A549 (cell line): ENCODE data around the gene C3orf85. TPM values are rescaled to one million over a fixed set of nuclear protein-coding genes. Genes with fewer than 3 reads are reported as not detected.

Experiments
- ATAC-seq, 2 experiments: fragments of 200-7000 bp in 1 of 2; fragments of >200 bp in 1 of 2; cut with Nextera tagmentation in 1 of 2; cut with Tn5 transposase in 1 of 2; 3 replicates each; pipeline versions ENCODE4 v1.8.0 to v1.9.1; 2018 to 2020; ENCODE audit warnings: mild to moderate bottlenecking in 1 of 2, moderate library complexity in 1 of 2
- CTCF ChIA-PET: fragments of 300-600 bp; sonication (Branson Sonifier 250); formaldehyde crosslinking; extraction: SDS; loops from one replicate; lab custom pipeline; 2021; ENCODE audit warnings: antibody characterized with exemption, inconsistent platforms; lab: Yijun Ruan, JAX
- POLR2A ChIA-PET: fragments of 350-600 bp; formaldehyde crosslinking; extraction: SDS; loops from one replicate; lab custom pipeline; 2021; ENCODE audit warnings: antibody characterized with exemption, inconsistent platforms; lab: Yijun Ruan, JAX
- DNase-seq, 2 experiments: peaks; one replicate each; pipeline versions ENCODE4 v3.0.0 to v3.0.0-alpha.2; 2011 to 2016; ENCODE audit warnings: low read depth in 1 of 2, low spot score in 1 of 2
- FAIRE-seq: peaks from 2 replicates; lab custom pipeline; 2011; peaks lifted over from hg19 to GRCh38; lab: Jason Lieb, UNC
- H3K27ac ChIP-seq, 2 experiments: fragments of >200 bp; sonication (Bioruptor Twin); formaldehyde crosslinking; 3 replicates each; pipeline ENCODE4 v1.5.1; 2016 to 2017
- H3K4me1 ChIP-seq: fragments of >200 bp; sonication (Bioruptor Twin); formaldehyde crosslinking; 3 replicates; pipeline ENCODE4 v1.6.1; 2016
- H3K4me2 ChIP-seq: fragments of >200 bp; sonication (Bioruptor Twin); formaldehyde crosslinking; 3 replicates; pipeline ENCODE4 v1.6.1; 2016
- H3K4me3 ChIP-seq: fragments of >200 bp; sonication (Bioruptor Twin); formaldehyde crosslinking; 3 replicates; pipeline ENCODE4 v1.5.1; 2016
- H3K9me3 ChIP-seq: fragments of >200 bp; sonication (Bioruptor Twin); formaldehyde crosslinking; 3 replicates; pipeline ENCODE4 v1.6.1; 2016
- CBX2 ChIP-seq: fragments of 200-600 bp; sonication (generic); IDR thresholded peaks from 2 replicates; pipeline ENCODE4 v1.6.1; 2016; ENCODE audit warnings: low read depth, mild to moderate bottlenecking, borderline replicate concordance
- CBX8 ChIP-seq: fragments of 200-600 bp; sonication (generic); IDR thresholded peaks from 2 replicates; pipeline ENCODE4 v1.6.1; 2016
- EP300 ChIP-seq, 2 experiments: fragments of >200 bp; sonication (Bioruptor Twin); formaldehyde crosslinking; IDR thresholded peaks; 2 replicates in 1 of 2; 3 replicates in 1 of 2; pipeline ENCODE4 v1.6.1; 2016 to 2017
- HDAC2 ChIP-seq: fragments of 200-600 bp; sonication (generic); IDR thresholded peaks from 2 replicates; pipeline ENCODE4 v1.6.1; 2016
- HEYL ChIP-seq: fragments of 250-450 bp; sonication (Bioruptor Pico); IDR thresholded peaks from 2 replicates; pipeline ENCODE4 v1.8.0; 2021; ENCODE audit warnings: mild to moderate bottlenecking, moderate library complexity
- HOXA7 ChIP-seq: fragments of 250-450 bp; sonication (Bioruptor Pico); IDR thresholded peaks from 2 replicates; pipeline ENCODE4 v1.5.0; 2020; ENCODE audit warnings: mild to moderate bottlenecking, moderate library complexity
- NFE2L2 ChIP-seq: fragments of 150-350 bp; conservative IDR thresholded peaks from 2 replicates; pipeline ENCODE4 v1.6.1; 2014; ENCODE audit warnings: low read length
- NR3C1 ChIP-seq: fragments of >200 bp; sonication (Bioruptor Twin); formaldehyde crosslinking; IDR thresholded peaks from 3 replicates; pipeline ENCODE4 v1.6.1; 2017
- PHF8 ChIP-seq: fragments of 200-600 bp; sonication (generic); IDR thresholded peaks from 2 replicates; pipeline ENCODE4 v1.6.1; 2016; ENCODE audit warnings: low read depth, mild to moderate bottlenecking, antibody characterized with exemption, moderate library complexity, borderline replicate concordance
- RARB ChIP-seq: fragments of 250-450 bp; sonication (Bioruptor Pico); IDR thresholded peaks from 2 replicates; pipeline ENCODE4 v1.8.0; 2021; ENCODE audit warnings: mild to moderate bottlenecking, moderate library complexity
- SMC3 ChIP-seq: fragments of >200 bp; sonication (Bioruptor Twin); formaldehyde crosslinking; IDR thresholded peaks from 3 replicates; pipeline ENCODE4 v1.6.1; 2018; ENCODE audit warnings: inconsistent platforms
- TP53 ChIP-seq: fragments of 250-450 bp; sonication (Bioruptor Pico); IDR thresholded peaks from 2 replicates; pipeline ENCODE4 v1.5.0; 2021; ENCODE audit warnings: mild to moderate bottlenecking, moderate library complexity
- ZFP36 ChIP-seq: fragments of 450-650 bp; IDR thresholded peaks from 2 replicates; pipeline ENCODE4 v1.6.1; 2014; ENCODE audit warnings: borderline replicate concordance; ENCODE audit not compliant: partially characterized antibody
- ZNF302 ChIP-seq: fragments of 250-450 bp; sonication (Bioruptor Pico); IDR thresholded peaks from 2 replicates; pipeline ENCODE4 v1.9.0; 2021; ENCODE audit warnings: inconsistent platforms, mild to moderate bottlenecking, moderate library complexity
- WGBS: methylation state at CpG from one replicate; pipeline ENCODE4 v1.1.6; 2017; ENCODE audit errors: missing lambda C conversion rate; 5-methylcytosine and 5-hydroxymethylcytosine counted together
- polyA plus RNA-seq, 4 experiments: library from polyadenylated mRNA; depleted of rRNA in 3 of 4; stranded (reverse); fragments of >200 nt; fragmentation: RNase III in 1 of 4; extraction: RNeasy Plus Mini Kit Qiagen cat#74134 plus additional on column Dnase treatment in 1 of 4; gene quantifications; 2 replicates in 3 of 4; 3 replicates in 1 of 4; pipeline ENCODE4 v1.2.3, GENCODE V29; 2011 to 2017
- TF ChIP-seq, protein P1 (sequence below): fragments of 200-600 bp; sonication (generic); IDR thresholded peaks from 2 replicates; pipeline ENCODE4 v1.6.1; 2016; ENCODE audit warnings: antibody characterized with exemption, mild to moderate bottlenecking, moderate library complexity
- TF ChIP-seq, protein P2 (sequence below): IDR thresholded peaks from 2 replicates; pipeline ENCODE4 v1.6.1; 2012; ENCODE audit warnings: low read depth, borderline replicate concordance
- TF ChIP-seq, protein P3 (sequence below): fragments of 250-450 bp; sonication (Bioruptor Pico); IDR thresholded peaks from 2 replicates; pipeline ENCODE4 v1.5.0; 2021; ENCODE audit warnings: mild to moderate bottlenecking, moderate library complexity, borderline replicate concordance
- TF ChIP-seq, protein P4 (sequence below): fragments of 450-650 bp; IDR thresholded peaks from 2 replicates; pipeline ENCODE4 v1.6.1; 2014; ENCODE audit warnings: antibody characterized with exemption
- TF ChIP-seq, protein P5 (sequence below): fragments of >200 bp; sonication (Bioruptor Twin); formaldehyde crosslinking; IDR thresholded peaks from 3 replicates; pipeline ENCODE4 v1.6.1; 2016

C3orf85 gene
- polyA plus RNA-seq, 2 of the 4 experiments (the other 2 are of a cell fraction) = not detected

DNA sequence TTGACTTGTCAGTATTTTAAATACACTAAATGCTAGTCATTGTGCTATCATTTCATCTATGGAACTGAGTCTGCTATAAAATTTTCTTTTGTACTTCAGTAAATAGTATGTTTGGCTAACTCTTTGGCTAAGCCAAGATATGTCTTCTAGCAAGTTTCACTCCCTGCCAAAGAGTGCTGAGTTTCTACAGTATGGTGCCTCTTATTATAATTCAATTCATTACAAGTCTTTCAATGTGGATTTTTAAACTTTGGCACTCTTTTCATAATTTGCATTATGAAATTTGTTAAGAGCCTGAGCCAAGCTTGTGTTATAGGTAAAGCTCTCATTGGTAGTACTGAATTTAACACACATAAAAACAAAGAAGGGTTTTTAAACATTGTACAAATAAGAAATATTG is 43.0 kb upstream of the C3orf85 start:
- no peak for DNase-seq
- Histone ChIP-seq H3K4me1 (no peaks in the 10 kb centered on the region), H3K9me3 (no peaks in the 10 kb centered on the region), H3K27ac (no peak overlapping the region), H3K4me2 (no peak overlapping the region)
- ChIA-PET POLR2A (no interaction called here), CTCF (interaction anchor here (1.3 kb wide), 1 partner anchor 12 kb away, joined by 5 read pairs; no protein-coding TSS in a partner anchor)
- ATAC-seq = no peak
- TF ChIP-seq, protein P1, sequence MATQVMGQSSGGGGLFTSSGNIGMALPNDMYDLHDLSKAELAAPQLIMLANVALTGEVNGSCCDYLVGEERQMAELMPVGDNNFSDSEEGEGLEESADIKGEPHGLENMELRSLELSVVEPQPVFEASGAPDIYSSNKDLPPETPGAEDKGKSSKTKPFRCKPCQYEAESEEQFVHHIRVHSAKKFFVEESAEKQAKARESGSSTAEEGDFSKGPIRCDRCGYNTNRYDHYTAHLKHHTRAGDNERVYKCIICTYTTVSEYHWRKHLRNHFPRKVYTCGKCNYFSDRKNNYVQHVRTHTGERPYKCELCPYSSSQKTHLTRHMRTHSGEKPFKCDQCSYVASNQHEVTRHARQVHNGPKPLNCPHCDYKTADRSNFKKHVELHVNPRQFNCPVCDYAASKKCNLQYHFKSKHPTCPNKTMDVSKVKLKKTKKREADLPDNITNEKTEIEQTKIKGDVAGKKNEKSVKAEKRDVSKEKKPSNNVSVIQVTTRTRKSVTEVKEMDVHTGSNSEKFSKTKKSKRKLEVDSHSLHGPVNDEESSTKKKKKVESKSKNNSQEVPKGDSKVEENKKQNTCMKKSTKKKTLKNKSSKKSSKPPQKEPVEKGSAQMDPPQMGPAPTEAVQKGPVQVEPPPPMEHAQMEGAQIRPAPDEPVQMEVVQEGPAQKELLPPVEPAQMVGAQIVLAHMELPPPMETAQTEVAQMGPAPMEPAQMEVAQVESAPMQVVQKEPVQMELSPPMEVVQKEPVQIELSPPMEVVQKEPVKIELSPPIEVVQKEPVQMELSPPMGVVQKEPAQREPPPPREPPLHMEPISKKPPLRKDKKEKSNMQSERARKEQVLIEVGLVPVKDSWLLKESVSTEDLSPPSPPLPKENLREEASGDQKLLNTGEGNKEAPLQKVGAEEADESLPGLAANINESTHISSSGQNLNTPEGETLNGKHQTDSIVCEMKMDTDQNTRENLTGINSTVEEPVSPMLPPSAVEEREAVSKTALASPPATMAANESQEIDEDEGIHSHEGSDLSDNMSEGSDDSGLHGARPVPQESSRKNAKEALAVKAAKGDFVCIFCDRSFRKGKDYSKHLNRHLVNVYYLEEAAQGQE = no peak
- TF ChIP-seq SMC3 (no peak), HDAC2 (no peak), NFE2L2 (no peak), PHF8 (no peak), ZNF302 (CRISPR knock-in tag) (no peak), ZFP36 (no peak), HOXA7 (CRISPR knock-in tag) (no peak), HEYL (CRISPR knock-in tag) (no peak), CBX2 (no peak), RARB (CRISPR knock-in tag) (no peak)
- TF ChIP-seq, protein P2, sequence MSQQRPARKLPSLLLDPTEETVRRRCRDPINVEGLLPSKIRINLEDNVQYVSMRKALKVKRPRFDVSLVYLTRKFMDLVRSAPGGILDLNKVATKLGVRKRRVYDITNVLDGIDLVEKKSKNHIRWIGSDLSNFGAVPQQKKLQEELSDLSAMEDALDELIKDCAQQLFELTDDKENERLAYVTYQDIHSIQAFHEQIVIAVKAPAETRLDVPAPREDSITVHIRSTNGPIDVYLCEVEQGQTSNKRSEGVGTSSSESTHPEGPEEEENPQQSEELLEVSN = no peak
- TF ChIP-seq, protein P3, sequence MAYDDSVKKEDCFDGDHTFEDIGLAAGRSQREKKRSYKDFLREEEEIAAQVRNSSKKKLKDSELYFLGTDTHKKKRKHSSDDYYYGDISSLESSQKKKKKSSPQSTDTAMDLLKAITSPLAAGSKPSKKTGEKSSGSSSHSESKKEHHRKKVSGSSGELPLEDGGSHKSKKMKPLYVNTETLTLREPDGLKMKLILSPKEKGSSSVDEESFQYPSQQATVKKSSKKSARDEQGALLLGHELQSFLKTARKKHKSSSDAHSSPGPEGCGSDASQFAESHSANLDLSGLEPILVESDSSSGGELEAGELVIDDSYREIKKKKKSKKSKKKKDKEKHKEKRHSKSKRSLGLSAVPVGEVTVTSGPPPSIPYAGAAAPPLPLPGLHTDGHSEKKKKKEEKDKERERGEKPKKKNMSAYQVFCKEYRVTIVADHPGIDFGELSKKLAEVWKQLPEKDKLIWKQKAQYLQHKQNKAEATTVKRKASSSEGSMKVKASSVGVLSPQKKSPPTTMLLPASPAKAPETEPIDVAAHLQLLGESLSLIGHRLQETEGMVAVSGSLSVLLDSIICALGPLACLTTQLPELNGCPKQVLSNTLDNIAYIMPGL (CRISPR knock-in tag) = no peak
- TF ChIP-seq, all 56 proteins: peak for 0
- no peak for FAIRE-seq
- H3K4me3 ChIP-seq = no peak overlapping the region

DNA sequence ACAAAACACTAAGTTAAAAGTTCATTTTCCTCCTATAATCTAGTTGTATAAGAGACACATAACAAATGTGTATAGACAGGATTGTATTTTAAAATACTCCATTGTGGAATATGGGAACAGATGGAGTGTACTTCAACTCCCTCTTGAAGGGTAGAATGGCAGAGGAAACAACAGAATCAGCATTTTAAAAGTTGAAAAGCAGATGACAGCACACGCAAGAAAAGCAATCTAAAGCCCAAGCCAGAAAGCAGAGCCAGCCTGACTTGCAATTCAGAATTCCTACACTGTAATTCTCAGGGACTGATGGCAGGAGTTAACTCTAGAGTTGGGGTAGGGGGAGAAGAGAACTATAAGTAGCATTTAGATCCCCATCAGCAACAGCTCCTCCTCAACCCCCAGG is 41.4 kb upstream of the C3orf85 start:
- FAIRE-seq = no peak
- TF ChIP-seq NR3C1 = no peak
- TF ChIP-seq CBX8 = no peak
- TF ChIP-seq HDAC2 = no peak
- TF ChIP-seq, protein P4, sequence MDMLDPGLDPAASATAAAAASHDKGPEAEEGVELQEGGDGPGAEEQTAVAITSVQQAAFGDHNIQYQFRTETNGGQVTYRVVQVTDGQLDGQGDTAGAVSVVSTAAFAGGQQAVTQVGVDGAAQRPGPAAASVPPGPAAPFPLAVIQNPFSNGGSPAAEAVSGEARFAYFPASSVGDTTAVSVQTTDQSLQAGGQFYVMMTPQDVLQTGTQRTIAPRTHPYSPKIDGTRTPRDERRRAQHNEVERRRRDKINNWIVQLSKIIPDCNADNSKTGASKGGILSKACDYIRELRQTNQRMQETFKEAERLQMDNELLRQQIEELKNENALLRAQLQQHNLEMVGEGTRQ = no peak
- no peak for TF ChIP-seq TP53
- TF ChIP-seq EP300 (IDR thresholded peaks at IDR 0.05) = no peak
- TF ChIP-seq, protein P5, sequence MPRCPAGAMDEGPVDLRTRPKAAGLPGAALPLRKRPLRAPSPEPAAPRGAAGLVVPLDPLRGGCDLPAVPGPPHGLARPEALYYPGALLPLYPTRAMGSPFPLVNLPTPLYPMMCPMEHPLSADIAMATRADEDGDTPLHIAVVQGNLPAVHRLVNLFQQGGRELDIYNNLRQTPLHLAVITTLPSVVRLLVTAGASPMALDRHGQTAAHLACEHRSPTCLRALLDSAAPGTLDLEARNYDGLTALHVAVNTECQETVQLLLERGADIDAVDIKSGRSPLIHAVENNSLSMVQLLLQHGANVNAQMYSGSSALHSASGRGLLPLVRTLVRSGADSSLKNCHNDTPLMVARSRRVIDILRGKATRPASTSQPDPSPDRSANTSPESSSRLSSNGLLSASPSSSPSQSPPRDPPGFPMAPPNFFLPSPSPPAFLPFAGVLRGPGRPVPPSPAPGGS = no peak
- TF ChIP-seq, all 56 proteins: peak for 0
- H3K4me3 ChIP-seq = no peak overlapping the region
- no peak for ATAC-seq
- POLR2A ChIA-PET = no interaction called here
- no peak overlapping the region for H3K4me2 ChIP-seq
- CTCF ChIA-PET = interaction anchor here (0.9 kb wide), 1 partner anchor 12 kb away, joined by 3 read pairs; no protein-coding TSS in a partner anchor
- 61% methylated on average over 1 of the region's 1 CpG for WGBS
- H3K4me1 ChIP-seq = no peaks in the 10 kb centered on the region
- no peak overlapping the region for H3K27ac ChIP-seq
- H3K9me3 ChIP-seq = no peaks in the 10 kb centered on the region
- no peak for DNase-seq
